ENCODE results near the gene MYEF2.

Gene MYEF2

GRCh38 chr15:48149858-48150257 is 28.2 kb downstream of the MYEF2 start:
- Histone ChIP-seq H3K9ac (ENCODE audit: low read depth in 1 of 2, low read length in 2 of 2) (no peak overlapping the region), H3K36me3 (ENCODE audit: control insufficient read depth in 2 of 2, insufficient read depth in 2 of 2, low read length in 2 of 2) (no peaks in the 10 kb centered on the region), H3K9me3 (ENCODE audit: control insufficient read depth in 2 of 2, low read length in 2 of 2) (no peaks in the 10 kb centered on the region), H3K4me1 (ENCODE audit: control insufficient read depth in 2 of 2, insufficient read depth in 2 of 2, low read length in 2 of 2) (no peaks in the 10 kb centered on the region), H3K27me3 (ENCODE audit: control insufficient read depth in 2 of 2, insufficient read depth in 2 of 2, low read length in 2 of 2) (no peaks in the 10 kb centered on the region), H3K4me3 (ENCODE audit: low read length in 2 of 2) (no peak overlapping the region), H3K27ac (ENCODE audit: low read depth in 2 of 2, low read length in 2 of 2) (no peak overlapping the region)

GRCh38 chr15:48147358-48147757 is 30.7 kb downstream of the MYEF2 start:
- no peaks in the 10 kb centered on the region for H3K36me3 ChIP-seq (ENCODE audit: control insufficient read depth in 2 of 2, insufficient read depth in 2 of 2, low read length in 2 of 2)
- H3K9ac ChIP-seq (ENCODE audit: low read depth in 1 of 2, low read length in 2 of 2): no peak overlapping the region
- H3K27ac ChIP-seq (ENCODE audit: low read depth in 2 of 2, low read length in 2 of 2): no peak overlapping the region
- H3K27me3 ChIP-seq (ENCODE audit: control insufficient read depth in 2 of 2, insufficient read depth in 2 of 2, low read length in 2 of 2): no peaks in the 10 kb centered on the region
- no peaks in the 10 kb centered on the region for H3K4me1 ChIP-seq (ENCODE audit: control insufficient read depth in 2 of 2, insufficient read depth in 2 of 2, low read length in 2 of 2)
- H3K4me3 ChIP-seq (ENCODE audit: low read length in 2 of 2): no peak overlapping the region
- H3K9me3 ChIP-seq (ENCODE audit: control insufficient read depth in 2 of 2, low read length in 2 of 2): no peaks in the 10 kb centered on the region

- H3K9me3 ChIP-seq (ENCODE audit: control insufficient read depth in 2 of 2, low read length in 2 of 2): no peaks in the 10 kb centered on the region
These were observed 32.2 kb downstream of the MYEF2 start for GRCh38 chr15:48145923-48146322.

GRCh38 chr15:48144889-48145288 is 33.2 kb downstream of the MYEF2 start:
- Histone ChIP-seq H3K36me3 (ENCODE audit: control insufficient read depth in 2 of 2, insufficient read depth in 2 of 2, low read length in 2 of 2) (no peaks in the 10 kb centered on the region), H3K27ac (ENCODE audit: low read depth in 2 of 2, low read length in 2 of 2) (no peak overlapping the region), H3K4me3 (ENCODE audit: low read length in 2 of 2) (no peak overlapping the region), H3K9me3 (ENCODE audit: control insufficient read depth in 2 of 2, low read length in 2 of 2) (no peaks in the 10 kb centered on the region), H3K4me1 (ENCODE audit: control insufficient read depth in 2 of 2, insufficient read depth in 2 of 2, low read length in 2 of 2) (no peaks in the 10 kb centered on the region), H3K27me3 (ENCODE audit: control insufficient read depth in 2 of 2, insufficient read depth in 2 of 2, low read length in 2 of 2) (no peaks in the 10 kb centered on the region), H3K9ac (ENCODE audit: low read depth in 1 of 2, low read length in 2 of 2) (no peak overlapping the region)

More at GRCh38 chr15:48145923-48146322, 32.2 kb downstream of the MYEF2 start:
- H3K27me3 ChIP-seq (ENCODE audit: control insufficient read depth in 2 of 2, insufficient read depth in 2 of 2, low read length in 2 of 2): no peaks in the 10 kb centered on the region
- no peak overlapping the region for H3K27ac ChIP-seq (ENCODE audit: low read depth in 2 of 2, low read length in 2 of 2)
- no peak overlapping the region for H3K9ac ChIP-seq (ENCODE audit: low read depth in 1 of 2, low read length in 2 of 2)
- H3K4me1 ChIP-seq (ENCODE audit: control insufficient read depth in 2 of 2, insufficient read depth in 2 of 2, low read length in 2 of 2): no peaks in the 10 kb centered on the region
- H3K36me3 ChIP-seq (ENCODE audit: control insufficient read depth in 2 of 2, insufficient read depth in 2 of 2, low read length in 2 of 2): no peaks in the 10 kb centered on the region
- no peak overlapping the region for H3K4me3 ChIP-seq (ENCODE audit: low read length in 2 of 2)

GRCh38 chr15:48143856-48144255 is 34.2 kb downstream of the MYEF2 start:
- Histone ChIP-seq H3K36me3 (ENCODE audit: control insufficient read depth in 2 of 2, insufficient read depth in 2 of 2, low read length in 2 of 2) (no peaks in the 10 kb centered on the region), H3K4me1 (ENCODE audit: control insufficient read depth in 2 of 2, insufficient read depth in 2 of 2, low read length in 2 of 2) (no peaks in the 10 kb centered on the region), H3K9ac (ENCODE audit: low read depth in 1 of 2, low read length in 2 of 2) (no peak overlapping the region), H3K27ac (ENCODE audit: low read depth in 2 of 2, low read length in 2 of 2) (no peak overlapping the region), H3K27me3 (ENCODE audit: control insufficient read depth in 2 of 2, insufficient read depth in 2 of 2, low read length in 2 of 2) (no peaks in the 10 kb centered on the region), H3K4me3 (ENCODE audit: low read length in 2 of 2) (no peak overlapping the region), H3K9me3 (ENCODE audit: control insufficient read depth in 2 of 2, low read length in 2 of 2) (no peaks in the 10 kb centered on the region)

GRCh38 chr15:48132874-48133273 is 45.2 kb downstream of the MYEF2 start:
- no peaks in the 10 kb centered on the region for H3K36me3 ChIP-seq (ENCODE audit: control insufficient read depth in 2 of 2, insufficient read depth in 2 of 2, low read length in 2 of 2)
- no peak overlapping the region for H3K27ac ChIP-seq (ENCODE audit: low read depth in 2 of 2, low read length in 2 of 2)
- H3K27me3 ChIP-seq (ENCODE audit: control insufficient read depth in 2 of 2, insufficient read depth in 2 of 2, low read length in 2 of 2): no peaks in the 10 kb centered on the region
- no peaks in the 10 kb centered on the region for H3K4me1 ChIP-seq (ENCODE audit: control insufficient read depth in 2 of 2, insufficient read depth in 2 of 2, low read length in 2 of 2)
- no peak overlapping the region for H3K9ac ChIP-seq (ENCODE audit: low read depth in 1 of 2, low read length in 2 of 2)
- H3K4me3 ChIP-seq (ENCODE audit: low read length in 2 of 2): no peak overlapping the region
- H3K9me3 ChIP-seq (ENCODE audit: control insufficient read depth in 2 of 2, low read length in 2 of 2): no peaks in the 10 kb centered on the region

GRCh38 chr15:48131324-48131723 is 46.8 kb downstream of the MYEF2 start:
- Histone ChIP-seq H3K27me3 (ENCODE audit: control insufficient read depth in 2 of 2, insufficient read depth in 2 of 2, low read length in 2 of 2) (no peaks in the 10 kb centered on the region), H3K4me1 (ENCODE audit: control insufficient read depth in 2 of 2, insufficient read depth in 2 of 2, low read length in 2 of 2) (no peaks in the 10 kb centered on the region), H3K36me3 (ENCODE audit: control insufficient read depth in 2 of 2, insufficient read depth in 2 of 2, low read length in 2 of 2) (no peaks in the 10 kb centered on the region), H3K4me3 (ENCODE audit: low read length in 2 of 2) (no peak overlapping the region), H3K9me3 (ENCODE audit: control insufficient read depth in 2 of 2, low read length in 2 of 2) (no peaks in the 10 kb centered on the region), H3K9ac (ENCODE audit: low read depth in 1 of 2, low read length in 2 of 2) (no peak overlapping the region), H3K27ac (ENCODE audit: low read depth in 2 of 2, low read length in 2 of 2) (no peak overlapping the region)

GRCh38 chr15:48126667-48127355 is 51.3 kb downstream of the MYEF2 start:
- H3K27ac ChIP-seq (ENCODE audit: low read depth in 2 of 2, low read length in 2 of 2): no peak overlapping the region
- no peak overlapping the region for H3K4me3 ChIP-seq (ENCODE audit: low read length in 2 of 2)
- H3K36me3 ChIP-seq (ENCODE audit: control insufficient read depth in 2 of 2, insufficient read depth in 2 of 2, low read length in 2 of 2): no peaks in the 10 kb centered on the region
- no peak overlapping the region for H3K9ac ChIP-seq (ENCODE audit: low read depth in 1 of 2, low read length in 2 of 2)
- no peaks in the 10 kb centered on the region for H3K9me3 ChIP-seq (ENCODE audit: control insufficient read depth in 2 of 2, low read length in 2 of 2)
- no peaks in the 10 kb centered on the region for H3K27me3 ChIP-seq (ENCODE audit: control insufficient read depth in 2 of 2, insufficient read depth in 2 of 2, low read length in 2 of 2)
- no peaks in the 10 kb centered on the region for H3K4me1 ChIP-seq (ENCODE audit: control insufficient read depth in 2 of 2, insufficient read depth in 2 of 2, low read length in 2 of 2)

- Histone ChIP-seq H3K27ac (ENCODE audit: low read depth in 2 of 2, low read length in 2 of 2) (no peak overlapping the region), H3K27me3 (ENCODE audit: control insufficient read depth in 2 of 2, insufficient read depth in 2 of 2, low read length in 2 of 2) (no peaks in the 10 kb centered on the region), H3K4me3 (ENCODE audit: low read length in 2 of 2) (no peak overlapping the region), H3K4me1 (ENCODE audit: control insufficient read depth in 2 of 2, insufficient read depth in 2 of 2, low read length in 2 of 2) (no peaks in the 10 kb centered on the region), H3K9me3 (ENCODE audit: control insufficient read depth in 2 of 2, low read length in 2 of 2) (no peaks in the 10 kb centered on the region), H3K9ac (ENCODE audit: low read depth in 1 of 2, low read length in 2 of 2) (no peak overlapping the region), H3K36me3 (ENCODE audit: control insufficient read depth in 2 of 2, insufficient read depth in 2 of 2, low read length in 2 of 2) (no peaks in the 10 kb centered on the region)
These were observed 56.2 kb downstream of the MYEF2 start for GRCh38 chr15:48121849-48122248.

- no peak within 1 kb of the TSS for H3K9ac ChIP-seq (ENCODE audit: low read depth in 1 of 2, low read length in 2 of 2)
- H3K4me3 ChIP-seq (ENCODE audit: low read length in 2 of 2): no peak within 1 kb of the TSS
- H3K27ac ChIP-seq (ENCODE audit: low read depth in 2 of 2, low read length in 2 of 2): no peak within 1 kb of the TSS
- H3K4me1 ChIP-seq (ENCODE audit: control insufficient read depth in 2 of 2, insufficient read depth in 2 of 2, low read length in 2 of 2): no peaks in the 10 kb centered on the region
- H3K27me3 ChIP-seq (ENCODE audit: control insufficient read depth in 2 of 2, insufficient read depth in 2 of 2, low read length in 2 of 2): no peaks in the 10 kb centered on the region
- no peaks in the 10 kb centered on the region for H3K9me3 ChIP-seq (ENCODE audit: control insufficient read depth in 2 of 2, low read length in 2 of 2)
- no peaks in the 10 kb centered on the region for H3K36me3 ChIP-seq (ENCODE audit: control insufficient read depth in 2 of 2, insufficient read depth in 2 of 2, low read length in 2 of 2)
These were observed 57.4 kb downstream of the MYEF2 start, which contains the start of gene SLC24A5 for GRCh38 chr15:48120745-48121144. TSS of gene SLC24A5 (plus strand) at chr15:48120990. CDS start at chr15:48121045, 55 bp downstream.

All from mucosa of rectum (tissue), 2 donors.